OCI-M1 (cell line): ENCODE measurements around the gene ANO3.

ENCODE experiments used
- DNase-seq: peaks from one replicate; lab custom pipeline; 2025; lab: John Stamatoyannopoulos, UW

The ANO3 gene

GRCh38 chr11:26359055-26359454, 27.1 kb downstream of the ANO3 start:
- no peak for DNase-seq

GRCh38 chr11:26365284-26365683, 33.4 kb downstream of the ANO3 start:
- no peak for DNase-seq

GRCh38 chr11:26377619-26378018, 45.7 kb downstream of the ANO3 start:
- no peak for DNase-seq

GRCh38 chr11:26399336-26399735, 67.4 kb downstream of the ANO3 start:
- no peak for DNase-seq

- no peak for DNase-seq
These were observed 78.9 kb downstream of the ANO3 start for GRCh38 chr11:26410706-26411366.

- DNase-seq = no peak
These were observed 81.0 kb downstream of the ANO3 start for GRCh38 chr11:26412955-26413354.

- no peak for DNase-seq
These were observed 86.5 kb downstream of the ANO3 start for GRCh38 chr11:26418386-26418912.

GRCh38 chr11:26420331-26420730, 88.4 kb downstream of the ANO3 start:
- peak; percentile 9 for DNase-seq

- DNase-seq = no peak
These were observed 92.3 kb downstream of the ANO3 start for GRCh38 chr11:26424255-26424654.

- DNase-seq = no peak
These were observed 107.9 kb downstream of the ANO3 start for GRCh38 chr11:26439854-26440253.

GRCh38 chr11:26442131-26442530, 110.2 kb downstream of the ANO3 start:
- no peak for DNase-seq

GRCh38 chr11:26443617-26444016, 111.7 kb downstream of the ANO3 start:
- DNase-seq = no peak

GRCh38 chr11:26457636-26458035, 125.7 kb downstream of the ANO3 start:
- DNase-seq = no peak

- no peak for DNase-seq
These were observed 133.3 kb downstream of the ANO3 start for GRCh38 chr11:26465274-26465673.

GRCh38 chr11:26467506-26467905, 135.6 kb downstream of the ANO3 start:
- no peak for DNase-seq

- peak; percentile 17 for DNase-seq
These were observed 139.1 kb downstream of the ANO3 start for GRCh38 chr11:26470992-26471391.

GRCh38 chr11:26473216-26474194, 141.6 kb downstream of the ANO3 start:
- no peak for DNase-seq

- DNase-seq = no peak
These were observed 142.5 kb downstream of the ANO3 start for GRCh38 chr11:26474401-26474800.

- DNase-seq = no peak
These were observed 145.5 kb downstream of the ANO3 start for GRCh38 chr11:26477396-26477795.

- no peak for DNase-seq
These were observed 146.8 kb downstream of the ANO3 start for GRCh38 chr11:26478710-26479109.

- DNase-seq = no peak
These were observed 148.1 kb downstream of the ANO3 start for GRCh38 chr11:26480041-26480440.

GRCh38 chr11:26483108-26483507, 151.2 kb downstream of the ANO3 start:
- no peak for DNase-seq

GRCh38 chr11:26490546-26490945, 158.6 kb downstream of the ANO3 start:
- no peak for DNase-seq
